Measurements from ENCODE around the gene DIP2C. TPM values are rescaled to one million over a fixed set of nuclear protein-coding genes. Genes with fewer than 3 reads are reported as not detected.

DIP2C gene
- total RNA-seq, 1 donor from 2014 or later, result 10.1 TPM

GRCh38 chr10:637221-637620, 52.2 kb downstream of the DIP2C start:
- Mint-ChIP-seq H3K27ac (no peak overlapping the region), H3K4me3 (no peak overlapping the region), H3K4me1 (peaks cover 16% of the 10 kb centered on the region), H3K36me3 (peaks cover 11% of the 10 kb centered on the region), H3K27me3 (ENCODE audit: insufficient read depth, low read depth) (peaks cover 8% of the 10 kb centered on the region), H3K9me3 (peaks cover 6% of the 10 kb centered on the region)
- Histone ChIP-seq H2AFZ (replicated peaks) (no peak overlapping the region), H4K20me1 (ENCODE audit: low read depth) (peaks cover 77% of the 10 kb centered on the region), H3K4me1 (peaks cover 6% of the 10 kb centered on the region), H3F3A (ENCODE audit: low read depth) (no peaks in the 10 kb centered on the region), H3K79me2 (ENCODE audit: low read depth) (peaks cover 90% of the 10 kb centered on the region), H3K27me3 (no peaks in the 10 kb centered on the region), H3K4me3 (no peak overlapping the region), H3K9ac (no peak overlapping the region), H3K9me3 (ENCODE audit: low read depth) (no peaks in the 10 kb centered on the region), H3K27ac (no peak overlapping the region), H3K4me2 (no peak overlapping the region), H3K36me3 (no peaks in the 10 kb centered on the region)
- DNase-seq (ENCODE audit: low spot score), result no peak
- TF ChIP-seq EZH2 (IDR thresholded peaks at IDR 0.05) (no peak), EZH2phosphoT487 (IDR thresholded peaks at IDR 0.05) (no peak), CTCF (IDR thresholded peaks at IDR 0.05) (no peak)

- H3K79me2 ChIP-seq (ENCODE audit: low read depth), result peaks cover 89% of the 10 kb centered on the region
- Mint-ChIP-seq H3K4me1 (peaks cover 16% of the 10 kb centered on the region), H3K4me3 (no peak overlapping the region), H3K27me3 (ENCODE audit: insufficient read depth, low read depth) (peaks cover 7% of the 10 kb centered on the region), H3K36me3 (peaks cover 13% of the 10 kb centered on the region), H3K9me3 (peaks cover 9% of the 10 kb centered on the region), H3K27ac (no peak overlapping the region)
- H3K27me3 ChIP-seq, result no peaks in the 10 kb centered on the region
- no peak for TF ChIP-seq EZH2phosphoT487 (IDR thresholded peaks at IDR 0.05)
- TF ChIP-seq CTCF (IDR thresholded peaks at IDR 0.05), result no peak
- no peak for TF ChIP-seq EZH2 (IDR thresholded peaks at IDR 0.05)
- no peaks in the 10 kb centered on the region for H3K36me3 ChIP-seq
- no peaks in the 10 kb centered on the region for H3K9me3 ChIP-seq (ENCODE audit: low read depth)
- H3K9ac ChIP-seq, result no peak overlapping the region
- H3K4me3 ChIP-seq, result no peak overlapping the region
- H4K20me1 ChIP-seq (ENCODE audit: low read depth), result peaks cover 72% of the 10 kb centered on the region
- no peak overlapping the region for H2AFZ ChIP-seq (replicated peaks)
- no peak for DNase-seq (ENCODE audit: low spot score)
- H3F3A ChIP-seq (ENCODE audit: low read depth), result no peaks in the 10 kb centered on the region
- H3K27ac ChIP-seq, result no peak overlapping the region
- H3K4me1 ChIP-seq, result peaks cover 6% of the 10 kb centered on the region
- H3K4me2 ChIP-seq, result no peak overlapping the region
Observed at GRCh38 chr10:636769-637168, 52.7 kb downstream of the DIP2C start.

GRCh38 chr10:636016-636730, 53.3 kb downstream of the DIP2C start:
- no peak overlapping the region for H3K4me3 Mint-ChIP-seq
- Histone ChIP-seq H3K9me3 (ENCODE audit: low read depth) (no peaks in the 10 kb centered on the region), H3K36me3 (no peaks in the 10 kb centered on the region), H3K27ac (no peak overlapping the region), H3K79me2 (ENCODE audit: low read depth) (peaks cover 89% of the 10 kb centered on the region), H3K4me2 (no peak overlapping the region), H3F3A (ENCODE audit: low read depth) (no peaks in the 10 kb centered on the region), H3K9ac (no peak overlapping the region), H3K27me3 (no peaks in the 10 kb centered on the region), H3K4me1 (peaks cover 6% of the 10 kb centered on the region), H3K4me3 (no peak overlapping the region), H4K20me1 (ENCODE audit: low read depth) (peaks cover 70% of the 10 kb centered on the region), H2AFZ (replicated peaks) (no peak overlapping the region)
- DNase-seq (ENCODE audit: low spot score), result no peak
- peaks cover 16% of the 10 kb centered on the region for H3K4me1 Mint-ChIP-seq
- peak overlapping the region; percentile 64 for H3K27ac Mint-ChIP-seq
- peaks cover 14% of the 10 kb centered on the region for H3K36me3 Mint-ChIP-seq
- H3K9me3 Mint-ChIP-seq, result peaks cover 10% of the 10 kb centered on the region
- TF ChIP-seq EZH2 (IDR thresholded peaks at IDR 0.05), result no peak
- no peak for TF ChIP-seq CTCF (IDR thresholded peaks at IDR 0.05)
- TF ChIP-seq EZH2phosphoT487 (IDR thresholded peaks at IDR 0.05), result no peak
- H3K27me3 Mint-ChIP-seq (ENCODE audit: insufficient read depth, low read depth), result peaks cover 4% of the 10 kb centered on the region

Measured in neural progenitor cell (in vitro differentiated cells).